OCI-LY1 (cell line): ENCODE data around the gene SOCS7.
A peak's percentile ranks its signal among the peaks of the same experiment; 100 is the strongest.

Source experiments
- H2AFZ ChIP-seq: fragments of 200-600 bp; sonication (generic), shearing (Covaris generic); 2 replicates; pipeline ENCODE4 v1.6.0; 2014; ENCODE audit warnings: antibody characterized with exemption, mild to moderate bottlenecking, low read length
- H3F3A ChIP-seq: fragments of 200-600 bp; sonication (generic), shearing (Covaris generic); 2 replicates; pipeline ENCODE4 v1.6.0; 2014; ENCODE audit warnings: mild to moderate bottlenecking, antibody characterized with exemption, low read length, moderate library complexity; ENCODE audit not compliant: insufficient read depth
- H3K27ac ChIP-seq: fragments of 200-600 bp; sonication (generic); 2 replicates; pipeline ENCODE4 v1.5.1; 2014; ENCODE audit warnings: low read length, mixed run types, mild to moderate bottlenecking, low read depth; ENCODE audit not compliant: poor library complexity, severe bottlenecking
- H3K27me3 ChIP-seq: fragments of 200-600 bp; sonication (generic); 2 replicates; pipeline ENCODE4 v1.6.0; 2014; ENCODE audit warnings: antibody characterized with exemption, mild to moderate bottlenecking, low read length, moderate library complexity; ENCODE audit not compliant: insufficient read depth
- H3K36me3 ChIP-seq: fragments of 200-600 bp; sonication (generic); 2 replicates; pipeline ENCODE4 v1.6.1; 2014; ENCODE audit warnings: mild to moderate bottlenecking, antibody characterized with exemption, low read length, moderate library complexity, mixed read lengths; ENCODE audit not compliant: insufficient read depth
- H3K4me1 ChIP-seq: fragments of 200-600 bp; sonication (generic); 2 replicates; pipeline ENCODE4 v1.5.1; 2014; ENCODE audit warnings: mild to moderate bottlenecking, low read length, moderate library complexity; ENCODE audit not compliant: insufficient read depth, severe bottlenecking
- H3K4me2 ChIP-seq: fragments of 200-600 bp; sonication (generic), shearing (Covaris generic); 2 replicates; pipeline ENCODE4 v1.6.1; 2014; ENCODE audit warnings: low read length
- H3K4me3 ChIP-seq: fragments of 200-600 bp; sonication (generic); 2 replicates; pipeline ENCODE4 v1.5.1; 2014; ENCODE audit warnings: low read length, low read depth, mild to moderate bottlenecking, mixed read lengths; ENCODE audit not compliant: poor library complexity, severe bottlenecking
- H3K79me2 ChIP-seq: fragments of 200-600 bp; shearing (Covaris generic); 2 replicates; pipeline ENCODE4 v1.6.1; 2016; ENCODE audit warnings: mixed run types, low read length, mixed read lengths; ENCODE audit not compliant: insufficient read depth
- H3K9ac ChIP-seq: fragments of 200-600 bp; sonication (generic), shearing (Covaris generic); 2 replicates; pipeline ENCODE4 v1.6.1; 2014; ENCODE audit warnings: mild to moderate bottlenecking, low read length, mixed read lengths
- H3K9me2 ChIP-seq: fragments of 200-600 bp; sonication (generic), shearing (Covaris generic); 2 replicates; pipeline ENCODE4 v1.6.1; 2014; ENCODE audit warnings: low read depth, mild to moderate bottlenecking, low read length, mixed read lengths
- H3K9me3 ChIP-seq: fragments of 200-600 bp; shearing (Covaris generic); 2 replicates; pipeline ENCODE4 v1.6.1; 2014; ENCODE audit warnings: low read length, mixed read lengths
- H4K20me1 ChIP-seq: fragments of 200-600 bp; sonication (generic), shearing (Covaris generic); 2 replicates; pipeline ENCODE4 v1.6.0; 2016; ENCODE audit warnings: mild to moderate bottlenecking, low read length; ENCODE audit not compliant: insufficient read depth
- EZH2 ChIP-seq: fragments of 200-600 bp; sonication (generic), shearing (Covaris generic); IDR thresholded peaks from 2 replicates; pipeline ENCODE4 v1.8.0; 2017; ENCODE audit warnings: borderline replicate concordance, mixed run types, mild to moderate bottlenecking, antibody characterized with exemption, low read length, moderate library complexity, mixed read lengths
- TF ChIP-seq, protein P1 (sequence below): fragments of 200-600 bp; sonication (generic), shearing (Covaris generic); IDR thresholded peaks from 2 replicates; pipeline ENCODE4 v1.5.1; 2017; ENCODE audit warnings: mild to moderate bottlenecking, antibody characterized with exemption, low read length, moderate library complexity, mixed read lengths

Gene SOCS7

DNA sequence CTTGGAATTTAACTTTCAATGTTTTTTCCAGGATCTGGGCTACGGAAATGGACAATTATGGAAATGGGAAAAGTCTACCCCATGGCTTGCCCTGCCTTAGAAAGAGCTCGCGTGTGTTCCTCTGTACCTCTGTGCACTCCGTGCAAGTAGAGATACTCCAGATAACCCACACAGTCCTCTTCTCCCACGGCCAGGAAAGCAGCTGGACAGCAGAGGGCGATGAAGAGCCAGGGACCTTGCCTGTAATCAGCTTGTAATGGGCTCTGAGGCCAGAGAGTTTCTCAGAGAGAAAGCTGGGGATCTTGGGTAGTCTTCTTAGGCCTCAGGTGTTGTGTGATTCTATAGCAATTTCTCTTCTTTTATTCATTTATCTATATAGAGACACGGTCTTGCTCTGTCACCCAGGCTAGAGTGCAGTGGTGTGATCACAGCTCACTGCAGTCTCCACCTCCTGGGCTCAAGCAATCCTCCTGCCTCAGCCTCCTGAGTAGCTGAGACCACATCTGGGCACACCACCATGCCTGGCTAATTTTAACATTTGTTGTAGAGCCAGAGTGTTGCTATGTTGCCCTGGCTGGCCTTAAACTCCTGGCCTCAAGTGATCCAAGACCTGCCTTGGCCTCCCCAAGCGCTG is 2.4 kb upstream of the SOCS7 start:
- Histone ChIP-seq H3F3A (no peaks in the 10 kb centered on the region), H3K27me3 (no peaks in the 10 kb centered on the region; the same call in 1 of the 2 replicates), H3K4me3 (no peak overlapping the region), H3K4me1 (peaks cover 35% of the 10 kb centered on the region), H3K79me2 (no peaks in the 10 kb centered on the region), H3K9me3 (no peaks in the 10 kb centered on the region), H3K4me2 (no peak overlapping the region), H3K27ac (no peak overlapping the region), H3K9ac (no peak overlapping the region), H4K20me1 (no peaks in the 10 kb centered on the region), H3K9me2 (no peaks in the 10 kb centered on the region), H2AFZ (no peak overlapping the region), H3K36me3 (no peaks in the 10 kb centered on the region)
- TF ChIP-seq EZH2 = no peak
- TF ChIP-seq, protein P1, sequence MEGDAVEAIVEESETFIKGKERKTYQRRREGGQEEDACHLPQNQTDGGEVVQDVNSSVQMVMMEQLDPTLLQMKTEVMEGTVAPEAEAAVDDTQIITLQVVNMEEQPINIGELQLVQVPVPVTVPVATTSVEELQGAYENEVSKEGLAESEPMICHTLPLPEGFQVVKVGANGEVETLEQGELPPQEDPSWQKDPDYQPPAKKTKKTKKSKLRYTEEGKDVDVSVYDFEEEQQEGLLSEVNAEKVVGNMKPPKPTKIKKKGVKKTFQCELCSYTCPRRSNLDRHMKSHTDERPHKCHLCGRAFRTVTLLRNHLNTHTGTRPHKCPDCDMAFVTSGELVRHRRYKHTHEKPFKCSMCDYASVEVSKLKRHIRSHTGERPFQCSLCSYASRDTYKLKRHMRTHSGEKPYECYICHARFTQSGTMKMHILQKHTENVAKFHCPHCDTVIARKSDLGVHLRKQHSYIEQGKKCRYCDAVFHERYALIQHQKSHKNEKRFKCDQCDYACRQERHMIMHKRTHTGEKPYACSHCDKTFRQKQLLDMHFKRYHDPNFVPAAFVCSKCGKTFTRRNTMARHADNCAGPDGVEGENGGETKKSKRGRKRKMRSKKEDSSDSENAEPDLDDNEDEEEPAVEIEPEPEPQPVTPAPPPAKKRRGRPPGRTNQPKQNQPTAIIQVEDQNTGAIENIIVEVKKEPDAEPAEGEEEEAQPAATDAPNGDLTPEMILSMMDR = peak; percentile 86

- Histone ChIP-seq H3K9me3 (no peaks in the 10 kb centered on the region), H3K27me3 (no peaks in the 10 kb centered on the region), H3K4me1 (peaks cover 33% of the 10 kb centered on the region), H3K9me2 (no peaks in the 10 kb centered on the region), H3K79me2 (no peaks in the 10 kb centered on the region), H3K9ac (no peak overlapping the region), H4K20me1 (no peaks in the 10 kb centered on the region), H3K27ac (no peak overlapping the region), H3K4me3 (no peak overlapping the region), H3K36me3 (no peaks in the 10 kb centered on the region), H2AFZ (no peak overlapping the region), H3F3A (peaks cover under 1% of the 10 kb centered on the region; the same call in 1 of the 2 replicates), H3K4me2 (no peak overlapping the region)
- no peak for TF ChIP-seq EZH2
These were observed 1.6 kb upstream of the SOCS7 start for GRCh38 chr17:38350035-38350434.

- TF ChIP-seq, protein P1 = no peak
- TF ChIP-seq EZH2 = no peak
These were observed 821 bp downstream of the SOCS7 start for GRCh38 chr17:38352245-38353085.

More at GRCh38 chr17:38352245-38353085, 821 bp downstream of the SOCS7 start:
- H3K27ac ChIP-seq = no peak overlapping the region
- H3K9me2 ChIP-seq = no peaks in the 10 kb centered on the region
- no peaks in the 10 kb centered on the region for H3K9me3 ChIP-seq
- peaks cover 3% of the 10 kb centered on the region; the same call in 1 of the 2 replicates for H3F3A ChIP-seq
- no peak overlapping the region for H2AFZ ChIP-seq
- H3K4me1 ChIP-seq = peaks cover 33% of the 10 kb centered on the region
- no peaks in the 10 kb centered on the region for H3K27me3 ChIP-seq
- H3K4me2 ChIP-seq = peak overlapping the region; percentile 98
- H4K20me1 ChIP-seq = no peaks in the 10 kb centered on the region
- peak overlapping the region; percentile 87 for H3K4me3 ChIP-seq
- H3K79me2 ChIP-seq = no peaks in the 10 kb centered on the region
- peak overlapping the region; percentile 84 for H3K9ac ChIP-seq
- no peaks in the 10 kb centered on the region for H3K36me3 ChIP-seq
